Kasumi-1 (cell line): ENCODE measurements around the gene TLR2.

Source experiments
- DNase-seq, 2 experiments: peaks; one replicate each; lab custom pipeline; 2025; lab: John Stamatoyannopoulos, UW

Gene TLR2

DNA sequence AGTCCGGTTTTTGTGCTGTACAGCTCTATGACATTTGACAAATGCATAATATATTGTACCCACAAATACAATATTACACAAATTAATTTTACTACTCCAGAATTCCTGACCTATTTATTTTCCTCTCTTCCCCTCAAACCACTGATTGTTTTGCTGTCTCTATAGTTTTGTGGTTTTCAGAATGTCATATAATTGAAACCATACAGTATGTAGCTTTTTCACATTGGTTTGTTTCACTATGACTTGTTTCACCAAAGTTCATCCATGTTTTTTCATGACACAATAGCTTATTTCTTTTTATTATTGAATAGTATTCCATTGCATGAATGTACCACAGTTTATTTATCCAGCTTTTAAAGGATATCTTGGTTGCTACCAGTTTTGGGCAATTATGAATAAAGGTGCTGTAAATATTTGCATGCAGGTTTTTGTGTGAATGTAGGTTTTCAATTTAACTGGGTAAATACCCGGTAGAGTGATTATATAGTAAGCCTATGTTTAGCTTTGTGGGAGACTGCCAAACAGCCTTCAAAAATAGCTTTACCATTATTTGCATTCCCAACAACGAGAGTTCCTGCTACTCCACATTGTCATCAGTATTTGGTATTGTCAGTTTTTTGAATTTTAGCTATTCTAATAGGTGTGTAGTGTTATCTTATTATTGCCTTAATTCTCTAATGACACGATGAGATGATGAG, 49.8 kb downstream of the TLR2 start:
- DNase-seq: no peak

DNA sequence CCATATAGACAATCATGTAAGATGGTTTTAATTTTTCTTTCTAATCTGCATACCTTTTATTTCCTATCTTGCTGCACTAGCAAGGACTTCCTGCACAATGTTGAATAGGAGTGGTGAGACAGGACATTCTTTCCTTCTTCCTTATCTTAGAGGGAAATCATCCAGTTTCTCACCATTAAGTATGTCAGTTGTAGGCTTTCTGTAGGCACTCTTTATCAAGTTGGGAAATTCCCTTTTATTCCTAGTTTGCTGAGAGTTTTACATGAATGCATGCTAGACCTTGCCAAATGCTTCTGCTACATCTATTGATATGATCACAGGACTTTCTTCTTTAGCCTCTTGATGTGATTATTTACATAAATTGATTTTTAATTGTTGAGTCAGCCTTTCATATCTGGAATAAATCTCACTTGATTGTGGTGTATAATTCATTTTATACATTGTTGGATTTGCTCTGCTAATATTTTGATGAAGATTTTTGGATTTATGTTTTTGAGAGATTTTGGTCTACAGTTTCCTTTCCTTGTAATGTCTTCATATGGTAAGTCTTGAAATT, 51.9 kb downstream of the TLR2 start:
- no peak for DNase-seq

DNA sequence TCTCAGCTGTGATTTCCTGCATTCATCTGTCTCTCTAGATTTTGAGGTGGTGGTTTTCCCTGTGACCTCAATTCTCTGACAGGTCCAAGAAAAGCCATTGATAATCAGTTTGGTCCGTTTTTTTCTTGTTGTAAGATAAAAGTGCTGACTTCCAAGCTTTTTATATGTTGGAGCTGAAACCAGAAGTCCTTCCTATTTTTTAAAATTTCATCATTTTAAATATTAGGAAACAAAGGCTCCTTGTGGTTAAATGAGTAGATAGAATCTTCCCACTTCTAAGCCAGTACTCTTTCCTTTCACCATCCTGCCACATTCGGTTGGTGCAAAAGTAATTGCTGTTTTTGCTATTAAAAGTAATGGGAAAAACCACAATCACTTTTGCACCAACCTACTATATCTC, 57.5 kb downstream of the TLR2 start:
- no peak for DNase-seq

DNA sequence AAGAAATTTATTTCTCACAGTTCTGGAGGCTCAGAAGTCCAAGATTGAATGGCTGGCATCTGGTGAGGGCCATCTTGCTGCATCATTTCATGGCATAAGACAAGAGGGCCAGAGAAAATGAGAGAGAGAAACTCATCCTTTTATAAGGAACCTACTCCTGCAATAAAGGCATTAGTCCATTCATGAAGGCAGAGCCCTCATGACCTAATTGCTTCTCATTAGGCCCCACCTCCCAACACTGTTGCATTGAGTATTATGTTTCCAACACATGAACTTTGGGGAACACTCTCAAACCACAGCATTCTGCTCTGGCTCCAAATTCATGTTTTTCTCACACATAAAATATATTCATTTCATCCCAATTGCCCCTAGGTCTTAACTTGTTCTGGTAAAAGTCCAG, 61.6 kb downstream of the TLR2 start:
- DNase-seq: no peak

DNA sequence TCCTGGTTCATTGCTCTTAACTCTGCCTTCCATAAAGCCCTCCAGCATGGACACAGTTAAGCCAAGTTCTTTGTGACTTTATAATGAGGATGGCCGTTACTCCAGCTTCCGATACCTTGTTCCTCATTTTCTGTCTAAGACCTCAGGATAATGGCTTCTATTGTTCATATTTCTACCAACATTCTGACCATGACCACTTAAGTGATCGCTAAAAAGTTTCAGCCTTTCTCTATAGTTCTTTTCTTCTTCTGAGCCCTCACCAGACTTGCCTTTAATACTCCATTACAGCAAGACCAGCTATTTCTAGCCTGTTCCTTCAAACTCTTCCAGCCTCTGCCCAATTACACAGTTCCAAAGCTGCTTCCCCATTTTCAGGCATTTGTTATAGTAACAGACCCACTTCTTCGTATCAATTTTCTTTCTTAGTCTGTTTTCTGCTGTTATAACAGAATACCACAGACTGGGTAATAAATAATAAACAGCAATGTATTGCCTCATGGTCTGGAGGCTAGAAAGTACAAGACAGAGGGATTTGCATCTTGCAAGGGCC, 63.4 kb downstream of the TLR2 start:
- DNase-seq: peak in 1 of 2 experiments; percentile 48

DNA sequence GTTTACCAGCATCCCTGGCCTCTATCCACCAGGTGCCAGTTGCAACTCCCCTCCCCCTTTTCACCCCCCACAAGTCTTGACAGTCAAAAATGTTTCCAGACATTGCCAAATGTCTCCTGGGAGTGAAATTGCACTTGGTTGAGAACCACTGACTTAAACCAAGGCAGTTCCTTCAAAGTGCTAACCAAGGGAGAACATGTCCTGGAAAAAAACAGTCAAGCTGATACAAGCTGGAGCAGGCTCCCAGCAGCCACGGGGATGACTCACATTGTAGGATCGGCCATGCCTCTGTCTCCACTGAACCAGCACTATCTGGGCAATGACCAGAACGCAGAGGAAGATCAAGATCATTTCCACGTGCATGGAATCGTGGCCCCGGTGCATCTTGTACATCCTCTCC, 64.3 kb downstream of the TLR2 start:
- DNase-seq: peak in 1 of 2 experiments; percentile 32

DNA sequence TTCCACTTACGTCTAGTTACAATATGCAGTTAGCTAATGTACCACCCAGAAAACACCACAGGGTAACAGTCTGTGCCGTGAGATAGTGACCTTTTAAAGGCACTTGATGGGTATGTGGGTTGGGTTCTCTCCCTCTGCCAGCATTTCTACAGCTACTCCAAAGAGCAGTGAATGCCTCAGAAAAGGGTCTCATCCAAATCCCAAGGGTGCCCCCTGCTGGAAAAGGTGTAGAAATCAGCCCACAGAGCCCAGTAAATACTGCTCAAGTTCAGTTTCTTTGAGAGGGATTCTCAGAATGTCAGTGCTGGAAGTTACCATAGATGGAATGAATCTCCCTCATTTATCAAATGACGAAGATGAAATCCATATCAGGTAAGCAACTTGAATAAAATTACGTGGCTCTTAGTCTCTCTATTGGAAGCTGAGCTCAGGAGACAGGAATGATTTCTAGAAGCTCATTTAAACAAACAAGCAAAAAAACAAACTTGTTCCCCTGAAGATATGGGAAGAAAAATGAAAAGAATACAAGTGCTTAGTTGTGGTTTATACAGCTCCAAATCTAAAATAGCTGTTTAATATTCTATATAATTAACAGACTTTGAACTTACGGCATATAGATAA, 66.2 kb downstream of the TLR2 start:
- peak; percentile 88 to 93 for DNase-seq

DNA sequence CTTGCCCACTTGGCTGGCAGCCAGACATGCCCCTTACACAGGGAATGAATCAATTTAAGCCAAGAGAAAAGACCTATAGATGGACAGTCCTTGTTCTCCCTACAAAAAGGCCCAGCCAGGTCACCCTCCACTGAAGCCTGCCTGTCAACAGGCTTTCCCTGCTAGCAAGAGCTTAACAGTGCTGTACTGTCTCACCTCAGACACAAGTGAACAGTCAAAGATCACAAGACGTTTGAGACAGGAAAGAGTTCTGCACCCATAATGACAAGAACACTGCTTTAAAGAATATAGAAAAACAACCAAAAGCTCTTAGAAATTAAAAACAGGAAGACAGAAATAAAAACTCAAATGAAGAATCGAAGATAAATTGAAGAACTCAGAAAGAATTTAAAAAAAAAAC, 71.1 kb downstream of the TLR2 start:
- DNase-seq: no peak
